ENCODE data around the gene GRIN2A.

GRCh38 chr16:9953908-9954570 is 228.2 kb downstream of the GRIN2A start:
- no peak for TF ChIP-seq POLR2A (IDR thresholded peaks at IDR 0.05; ENCODE audit: low read depth, low read length)
- no peak for TF ChIP-seq CTCF (IDR thresholded peaks at IDR 0.05; ENCODE audit: extremely low read depth in 1 of 2, insufficient read depth in 1 of 2, low read depth in 1 of 2, low read length in 2 of 2)
- TF ChIP-seq FOS (IDR thresholded peaks at IDR 0.05; ENCODE audit: borderline replicate concordance, insufficient read depth, low read length) = no peak
- TF ChIP-seq POLR2AphosphoS5 (IDR thresholded peaks at IDR 0.05; ENCODE audit: insufficient read depth, low read depth, low read length) = no peak
- TF ChIP-seq EZH2 (IDR thresholded peaks at IDR 0.05; ENCODE audit: borderline replicate concordance, low read depth, low read length, severe bottlenecking) = no peak
- TF ChIP-seq, protein P1, sequence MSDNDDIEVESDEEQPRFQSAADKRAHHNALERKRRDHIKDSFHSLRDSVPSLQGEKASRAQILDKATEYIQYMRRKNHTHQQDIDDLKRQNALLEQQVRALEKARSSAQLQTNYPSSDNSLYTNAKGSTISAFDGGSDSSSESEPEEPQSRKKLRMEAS (IDR thresholded peaks at IDR 0.05; ENCODE audit: insufficient read depth, insufficient read length) = no peak
- TF ChIP-seq MYC (IDR thresholded peaks at IDR 0.05; ENCODE audit: low read depth, low read length) = no peak
- no peak for TF ChIP-seq GATA2 (IDR thresholded peaks at IDR 0.05; ENCODE audit: insufficient read depth, insufficient read length, low read depth, low read length)
- no peak for TF ChIP-seq JUN (IDR thresholded peaks at IDR 0.05; ENCODE audit: borderline replicate concordance, insufficient read depth, insufficient read length, low read depth)
